ENCODE data around the gene MIEF2. TPM values are rescaled to one million over a fixed set of nuclear protein-coding genes. Genes with fewer than 3 reads are reported as not detected.

MIEF2 gene
- polyA plus RNA-seq (2012; rRNA removed) = 12.7 and 16.8 TPM in 2 replicates
- 4.5 and 8.3 TPM in 2 replicates for polyA plus RNA-seq (2012; cell fraction: cytosol; rRNA removed)
- 34.8 and 53.1 TPM in 2 replicates for polyA plus RNA-seq (2012; cell fraction: nucleus; rRNA removed)

GRCh38 chr17:18260332-18261145 is at the start of gene MIEF2:
MIEF2 (plus strand) TSS chr17:18260662; CDS start chr17:18262721, 2,059 bp downstream.
- Histone ChIP-seq H3K4me3 (ENCODE audit: low read depth in 2 of 2, low read length in 1 of 2) (peak within 1 kb of the TSS; percentile 91 to 98), H3K27me3 (ENCODE audit: insufficient read depth) (no peaks in the 10 kb centered on the region), H3K9me2 (no peaks in the 10 kb centered on the region), H4K20me1 (ENCODE audit: insufficient read depth) (peaks cover 22% of the 10 kb centered on the region), H3K9me3 (no peaks in the 10 kb centered on the region), H3K27ac (ENCODE audit: low read depth in 2 of 2, low read length in 1 of 2) (peak within 1 kb of the TSS; percentile 87 to 91), H3K4me2 (peak within 1 kb of the TSS; percentile 94), H3K9ac (peak within 1 kb of the TSS; percentile 90), H3F3A (replicated peaks; ENCODE audit: insufficient read depth) (peaks cover 12% of the 10 kb centered on the region), H3K4me1 (ENCODE audit: control insufficient read depth in 1 of 2, insufficient read depth in 2 of 2, low read depth in 1 of 2, low read length in 1 of 2) (peaks cover 8 to 35% of the 10 kb centered on the region in 2 experiments; a peak in 2 of 4 replicates), H2AFZ (ENCODE audit: low read depth) (peak within 1 kb of the TSS; percentile 94), H3K36me3 (replicated peaks in 1 of 2; ENCODE audit: control insufficient read depth in 1 of 2, insufficient read depth in 2 of 2, low read length in 1 of 2) (peaks cover 1 to 37% of the 10 kb centered on the region in 2 experiments), H3K79me2 (ENCODE audit: insufficient read depth) (peaks cover 55% of the 10 kb centered on the region)
- ChIA-PET POLR2A (no interaction called here), CTCF (interaction anchor here (1.6 to 3.6 kb wide), 2 partner anchors 12 to 13 kb away, joined by 4 to 21 read pairs; no protein-coding TSS in a partner anchor)
- peak; percentile 98 for DNase-seq
- TF ChIP-seq FOXM1 (IDR thresholded peaks at IDR 0.05; ENCODE audit: low read depth) = no peak
- no peak for TF ChIP-seq EP300 (IDR thresholded peaks at IDR 0.05; ENCODE audit: borderline replicate concordance in 1 of 2, low read depth in 1 of 2, low read length in 1 of 2)
- TF ChIP-seq, protein P1, sequence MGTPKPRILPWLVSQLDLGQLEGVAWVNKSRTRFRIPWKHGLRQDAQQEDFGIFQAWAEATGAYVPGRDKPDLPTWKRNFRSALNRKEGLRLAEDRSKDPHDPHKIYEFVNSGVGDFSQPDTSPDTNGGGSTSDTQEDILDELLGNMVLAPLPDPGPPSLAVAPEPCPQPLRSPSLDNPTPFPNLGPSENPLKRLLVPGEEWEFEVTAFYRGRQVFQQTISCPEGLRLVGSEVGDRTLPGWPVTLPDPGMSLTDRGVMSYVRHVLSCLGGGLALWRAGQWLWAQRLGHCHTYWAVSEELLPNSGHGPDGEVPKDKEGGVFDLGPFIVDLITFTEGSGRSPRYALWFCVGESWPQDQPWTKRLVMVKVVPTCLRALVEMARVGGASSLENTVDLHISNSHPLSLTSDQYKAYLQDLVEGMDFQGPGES (IDR thresholded peaks at IDR 0.05; ENCODE audit: low read depth, low read length) = peak; percentile 59
- TF ChIP-seq NFIC (IDR thresholded peaks at IDR 0.05; ENCODE audit: borderline replicate concordance) = no peak
- peak; percentile 41; the same call in 1 of the 2 replicates for TF ChIP-seq POLR2AphosphoS5 (IDR thresholded peaks at IDR 0.05; ENCODE audit: low read depth, low read length)
- TF ChIP-seq ELF1 (IDR thresholded peaks at IDR 0.05) = no peak
- TF ChIP-seq, protein P2, sequence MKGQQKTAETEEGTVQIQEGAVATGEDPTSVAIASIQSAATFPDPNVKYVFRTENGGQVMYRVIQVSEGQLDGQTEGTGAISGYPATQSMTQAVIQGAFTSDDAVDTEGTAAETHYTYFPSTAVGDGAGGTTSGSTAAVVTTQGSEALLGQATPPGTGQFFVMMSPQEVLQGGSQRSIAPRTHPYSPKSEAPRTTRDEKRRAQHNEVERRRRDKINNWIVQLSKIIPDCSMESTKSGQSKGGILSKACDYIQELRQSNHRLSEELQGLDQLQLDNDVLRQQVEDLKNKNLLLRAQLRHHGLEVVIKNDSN (IDR thresholded peaks at IDR 0.05; ENCODE audit: borderline replicate concordance, low read depth) = no peak
- TF ChIP-seq MXI1 (IDR thresholded peaks at IDR 0.05; ENCODE audit: low read depth, low read length) = peak; percentile 39
- peak; percentile 17; the same call in 1 of the 2 replicates for TF ChIP-seq TAF1 (IDR thresholded peaks at IDR 0.05; ENCODE audit: borderline replicate concordance, low read depth, low read length)
- TF ChIP-seq, protein P3, sequence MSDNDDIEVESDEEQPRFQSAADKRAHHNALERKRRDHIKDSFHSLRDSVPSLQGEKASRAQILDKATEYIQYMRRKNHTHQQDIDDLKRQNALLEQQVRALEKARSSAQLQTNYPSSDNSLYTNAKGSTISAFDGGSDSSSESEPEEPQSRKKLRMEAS (IDR thresholded peaks at IDR 0.05; ENCODE audit: low read depth) = peak; percentile 23; the same call in 1 of the 2 replicates
- TF ChIP-seq NRF1 (IDR thresholded peaks at IDR 0.05; ENCODE audit: low read depth, low read length) = peak; percentile 35; the same call in 1 of the 2 replicates
- TF ChIP-seq JUND (IDR thresholded peaks at IDR 0.05) = no peak
- peak; percentile 100 for TF ChIP-seq PBX3 (IDR thresholded peaks at IDR 0.05)
- TF ChIP-seq, protein P4, sequence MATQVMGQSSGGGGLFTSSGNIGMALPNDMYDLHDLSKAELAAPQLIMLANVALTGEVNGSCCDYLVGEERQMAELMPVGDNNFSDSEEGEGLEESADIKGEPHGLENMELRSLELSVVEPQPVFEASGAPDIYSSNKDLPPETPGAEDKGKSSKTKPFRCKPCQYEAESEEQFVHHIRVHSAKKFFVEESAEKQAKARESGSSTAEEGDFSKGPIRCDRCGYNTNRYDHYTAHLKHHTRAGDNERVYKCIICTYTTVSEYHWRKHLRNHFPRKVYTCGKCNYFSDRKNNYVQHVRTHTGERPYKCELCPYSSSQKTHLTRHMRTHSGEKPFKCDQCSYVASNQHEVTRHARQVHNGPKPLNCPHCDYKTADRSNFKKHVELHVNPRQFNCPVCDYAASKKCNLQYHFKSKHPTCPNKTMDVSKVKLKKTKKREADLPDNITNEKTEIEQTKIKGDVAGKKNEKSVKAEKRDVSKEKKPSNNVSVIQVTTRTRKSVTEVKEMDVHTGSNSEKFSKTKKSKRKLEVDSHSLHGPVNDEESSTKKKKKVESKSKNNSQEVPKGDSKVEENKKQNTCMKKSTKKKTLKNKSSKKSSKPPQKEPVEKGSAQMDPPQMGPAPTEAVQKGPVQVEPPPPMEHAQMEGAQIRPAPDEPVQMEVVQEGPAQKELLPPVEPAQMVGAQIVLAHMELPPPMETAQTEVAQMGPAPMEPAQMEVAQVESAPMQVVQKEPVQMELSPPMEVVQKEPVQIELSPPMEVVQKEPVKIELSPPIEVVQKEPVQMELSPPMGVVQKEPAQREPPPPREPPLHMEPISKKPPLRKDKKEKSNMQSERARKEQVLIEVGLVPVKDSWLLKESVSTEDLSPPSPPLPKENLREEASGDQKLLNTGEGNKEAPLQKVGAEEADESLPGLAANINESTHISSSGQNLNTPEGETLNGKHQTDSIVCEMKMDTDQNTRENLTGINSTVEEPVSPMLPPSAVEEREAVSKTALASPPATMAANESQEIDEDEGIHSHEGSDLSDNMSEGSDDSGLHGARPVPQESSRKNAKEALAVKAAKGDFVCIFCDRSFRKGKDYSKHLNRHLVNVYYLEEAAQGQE (IDR thresholded peaks at IDR 0.05; ENCODE audit: low read depth, low read length) = no peak
- no peak for TF ChIP-seq RCOR1 (IDR thresholded peaks at IDR 0.05; ENCODE audit: low read length)
- TF ChIP-seq CHD2 (IDR thresholded peaks at IDR 0.05; ENCODE audit: low read length, partially characterized antibody) = peak; percentile 69
- no peak for TF ChIP-seq SMC3 (IDR thresholded peaks at IDR 0.05; ENCODE audit: low read depth, low read length)
- TF ChIP-seq SIN3A (IDR thresholded peaks at IDR 0.05; ENCODE audit: borderline replicate concordance, low read depth, low read length) = 0 out of 2 replicates have a peak, but pooled peaks have one; percentile 12
- TF ChIP-seq TEAD4 (IDR thresholded peaks at IDR 0.05; ENCODE audit: borderline replicate concordance, insufficient read depth) = 0 out of 2 replicates have a peak, but pooled peaks have one; percentile 11
- no peak for TF ChIP-seq FOXJ3 (CRISPR knock-in tag; IDR thresholded peaks at IDR 0.05)
- TF ChIP-seq RFX5 (IDR thresholded peaks at IDR 0.05; ENCODE audit: low read length) = peak; percentile 66
- WGBS (ENCODE audit: low lambda C conversion rate) = 3% methylated on average over 14 of the region's 72 CpGs

Measured in SK-N-SH (cell line).